HG02678 (cell line): ENCODE data around the gene AICDA.
"Not testable (repeated sequence)": the region's sequence is repeated elsewhere in the genome, so short reads cannot be mapped to it uniquely, and the experiment has no call there.

Experiments used
- ATAC-seq: cut with Tn5 transposase; IDR thresholded peaks from one replicate; pipeline ENCODE4 v1.9.1; 2021; ENCODE audit warnings: mild to moderate bottlenecking, moderate library complexity; ENCODE audit not compliant: unreplicated experiment

AICDA gene

GRCh38 chr12:8613881-8614280 lies 1.2 kb upstream of the AICDA start:
- not testable (repeated sequence) for ATAC-seq

DNA sequence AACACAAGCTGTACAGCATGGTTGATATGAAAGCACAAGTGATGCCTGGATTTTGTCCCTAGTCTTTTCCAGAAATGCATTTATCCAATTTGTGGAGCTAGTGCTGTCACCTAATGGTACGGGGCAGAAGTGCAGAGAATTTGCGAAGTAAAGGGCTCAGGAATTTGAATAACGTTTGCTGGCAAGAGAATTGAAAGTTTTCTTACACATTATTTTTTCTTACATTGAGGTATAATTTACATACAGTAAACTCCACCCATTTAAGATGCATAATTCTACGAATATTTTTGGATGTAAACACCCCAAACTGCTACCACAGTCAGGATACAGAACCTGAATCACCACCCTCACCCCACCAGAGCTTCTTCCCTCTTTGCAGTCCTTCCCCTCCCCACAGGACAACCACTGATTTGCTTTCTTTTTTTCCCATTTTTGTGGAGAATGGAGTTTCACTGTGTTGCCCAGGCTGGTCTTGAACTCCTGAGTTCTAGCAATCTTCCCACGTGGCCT lies 3.5 kb downstream of the AICDA start:
- ATAC-seq, result no peak

DNA sequence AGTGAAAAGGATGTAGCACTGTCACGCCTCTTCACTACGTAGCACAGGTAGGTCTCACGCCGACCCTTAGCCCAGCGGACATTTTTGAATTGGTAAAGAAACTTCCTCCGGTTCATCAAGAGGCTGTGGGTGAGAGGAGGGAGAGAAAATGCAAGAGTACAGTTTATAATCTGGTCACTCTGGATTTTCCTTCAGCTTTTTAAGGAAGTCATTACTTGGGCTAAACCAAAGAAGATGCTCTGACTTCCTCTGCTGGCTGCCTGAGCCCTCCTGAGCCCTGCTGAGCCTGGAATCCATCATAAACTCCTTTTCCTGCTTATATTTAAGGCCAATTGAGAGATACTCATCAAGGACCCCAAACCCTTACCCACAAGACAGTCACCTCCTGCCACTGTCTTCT lies 5.8 kb downstream of the AICDA start:
- no peak for ATAC-seq

- ATAC-seq, result no peak
Observed at GRCh38 chr12:8605057-8605456, 7.6 kb downstream of the AICDA start.

DNA sequence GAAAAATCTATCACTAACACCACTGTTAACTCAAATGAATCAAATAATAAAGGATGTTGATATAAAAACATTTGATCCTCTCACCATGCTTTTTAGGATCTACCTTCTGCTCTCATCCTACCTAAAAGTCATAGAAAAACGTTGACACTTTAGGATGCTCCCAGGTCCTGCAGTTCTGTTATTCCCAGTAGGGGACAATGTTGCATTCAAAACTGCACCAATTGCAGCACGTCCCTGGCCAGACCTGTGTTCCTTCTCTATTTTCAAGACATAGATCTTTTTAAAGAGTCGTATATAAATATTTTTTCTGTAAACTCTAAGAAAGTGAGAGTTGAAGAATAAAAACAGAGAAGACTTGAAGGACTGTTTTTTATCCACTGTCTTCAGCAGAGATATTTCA lies 8.8 kb downstream of the AICDA start:
- no peak for ATAC-seq

DNA sequence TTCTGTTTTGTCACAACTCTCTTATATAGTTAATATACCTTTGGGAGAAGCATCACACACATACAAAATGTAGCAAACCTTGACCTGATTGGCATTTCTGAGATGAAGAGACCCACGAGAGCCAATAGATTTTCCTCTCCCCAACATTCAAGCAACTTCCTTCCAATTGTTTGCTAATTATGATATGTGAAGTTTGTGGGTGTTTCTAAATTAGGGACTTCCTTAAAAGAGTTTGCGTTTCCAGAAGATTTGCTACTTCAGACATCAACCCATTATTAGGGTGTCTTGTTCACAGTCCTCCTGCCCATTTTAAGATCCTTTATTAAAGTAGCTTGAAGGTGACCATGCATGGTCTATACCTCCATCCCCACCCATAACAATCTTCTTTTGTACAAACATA lies 9.4 kb downstream of the AICDA start:
- ATAC-seq, result no peak

GRCh38 chr12:8596561-8596960 lies 16.1 kb downstream of the AICDA start:
- no peak for ATAC-seq

- ATAC-seq, result no peak
Observed at GRCh38 chr12:8594072-8594471, 18.6 kb downstream of the AICDA start.

- ATAC-seq, result no peak
Observed at GRCh38 chr12:8593246-8593645, 19.4 kb downstream of the AICDA start.

GRCh38 chr12:8590842-8591545 lies 21.7 kb downstream of the AICDA start:
- ATAC-seq, result peak; percentile 66

GRCh38 chr12:8589679-8590078 lies 23.0 kb downstream of the AICDA start:
- no peak for ATAC-seq

- not testable (repeated sequence) for ATAC-seq
Observed at GRCh38 chr12:8584478-8584877, 28.2 kb downstream of the AICDA start.

GRCh38 chr12:8584004-8584403 lies 28.7 kb downstream of the AICDA start:
- no peak for ATAC-seq

DNA sequence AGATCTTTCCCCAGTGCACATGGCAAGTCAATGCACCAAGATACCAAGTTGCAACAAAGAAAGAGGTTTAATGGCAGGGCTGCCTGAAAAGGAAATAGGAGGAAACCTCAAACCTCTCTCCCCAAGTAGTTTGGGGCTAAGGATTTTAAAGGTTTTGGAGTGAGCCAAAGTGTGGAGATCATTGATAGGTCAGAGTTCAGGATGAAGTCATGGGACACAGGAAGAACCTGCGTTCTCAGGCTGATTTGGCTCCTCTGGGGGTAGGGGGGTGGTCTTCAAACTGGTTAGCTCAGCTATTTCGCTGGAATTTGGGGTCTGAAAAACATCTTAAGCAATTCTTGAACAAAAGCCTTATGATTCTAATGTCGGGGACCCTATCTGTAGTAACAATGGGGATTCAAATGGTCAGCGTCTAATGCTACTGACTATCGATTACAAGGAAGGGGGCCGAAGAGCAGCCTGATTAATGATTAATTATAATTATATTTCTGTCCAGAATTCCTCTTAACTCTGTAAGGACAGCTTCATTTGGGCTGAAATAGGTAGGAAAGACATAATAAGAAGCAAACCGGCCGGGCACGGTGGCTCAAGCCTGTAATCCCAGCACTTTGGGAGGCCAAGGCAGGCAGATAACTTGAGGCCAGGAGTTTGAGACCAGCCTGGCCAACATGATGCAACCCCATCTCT lies 31.4 kb downstream of the AICDA start:
- no peak for ATAC-seq

DNA sequence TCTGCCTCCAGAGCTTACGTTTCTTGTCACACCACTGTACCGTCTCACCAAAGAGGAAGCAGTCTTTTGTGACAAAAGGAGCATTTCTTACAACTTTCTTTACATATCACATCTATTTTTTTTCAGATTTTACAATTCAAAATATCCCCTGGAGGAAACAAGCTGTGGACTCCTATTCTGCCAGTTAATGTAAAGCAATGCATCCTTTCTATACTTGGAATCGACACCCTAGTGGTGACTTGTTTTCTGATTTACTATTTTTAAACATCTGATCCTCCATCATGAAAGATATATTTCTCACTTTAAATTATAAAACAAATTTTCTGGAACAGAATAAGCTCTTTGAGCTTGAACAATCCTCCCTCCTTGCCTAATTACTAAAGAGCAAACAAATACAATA lies 34.8 kb downstream of the AICDA start:
- no peak for ATAC-seq

DNA sequence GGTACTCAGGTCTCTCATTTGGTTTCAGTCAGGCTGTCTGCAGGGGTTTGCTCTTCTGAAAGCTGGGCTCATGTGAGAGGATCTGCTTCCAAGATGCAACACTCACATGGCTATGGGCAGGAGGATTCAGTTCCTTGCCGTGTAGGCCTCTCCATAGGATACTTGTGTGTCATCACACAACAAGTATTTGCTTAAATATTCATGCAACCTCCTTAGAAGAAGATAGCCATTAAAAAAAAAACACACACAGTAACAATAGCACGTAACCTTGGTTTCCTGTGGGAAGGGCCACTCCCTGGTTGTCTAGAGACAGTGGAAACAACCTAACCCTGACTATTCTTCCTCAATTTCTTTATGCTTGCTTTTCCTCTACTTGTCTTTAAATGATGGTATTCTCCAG lies 40.2 kb downstream of the AICDA start:
- no peak for ATAC-seq

- no peak for ATAC-seq
Observed at GRCh38 chr12:8566525-8566924, 46.1 kb downstream of the AICDA start.

- not testable (repeated sequence) for ATAC-seq
Observed at GRCh38 chr12:8566052-8566451, 46.6 kb downstream of the AICDA start.

DNA sequence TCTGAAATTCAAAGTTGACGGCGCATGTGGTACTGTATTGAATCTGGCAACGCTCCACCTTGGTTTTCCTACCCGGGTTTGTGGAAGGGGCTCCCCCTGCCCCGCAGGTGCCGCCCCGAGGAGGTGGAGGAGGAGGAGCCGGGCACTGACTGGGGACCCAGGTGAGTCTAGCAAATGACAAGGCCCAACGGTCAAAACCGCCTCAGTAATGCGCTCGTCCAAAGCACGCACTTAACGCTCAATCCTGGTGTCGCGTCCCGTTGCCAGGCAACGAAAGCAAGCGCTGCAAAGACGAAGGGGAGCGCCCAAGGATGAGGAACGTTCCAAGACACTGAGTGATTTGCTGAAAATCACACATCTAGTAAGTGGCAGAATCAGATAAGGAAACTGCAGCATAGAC lies 48.0 kb downstream of the AICDA start:
- ATAC-seq, result no peak

DNA sequence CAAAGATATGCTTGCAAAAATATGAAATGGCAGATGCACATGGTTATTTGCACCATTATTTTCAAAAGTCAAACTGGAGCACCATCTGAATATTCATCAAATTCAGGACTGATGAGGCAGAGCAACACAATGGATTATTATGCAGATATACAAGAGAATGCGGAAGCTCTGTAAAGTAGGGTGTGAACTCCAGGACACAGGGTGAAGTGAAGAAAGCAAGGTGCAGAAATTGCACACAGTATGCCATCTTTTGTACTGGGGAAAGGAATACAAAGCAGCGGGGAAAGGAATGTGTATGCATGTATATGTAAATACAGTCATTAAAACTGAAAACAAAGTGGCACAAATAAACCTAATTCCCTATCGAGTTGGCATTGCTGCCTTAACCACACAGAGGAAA lies 49.3 kb downstream of the AICDA start:
- ATAC-seq, result no peak

GRCh38 chr12:8562310-8562709 lies 50.3 kb downstream of the AICDA start:
- no peak for ATAC-seq

GRCh38 chr12:8561011-8561410 lies 51.6 kb downstream of the AICDA start:
- no peak for ATAC-seq
